Mucosa of rectum (tissue), 2 donors: ENCODE measurements around the gene ZDHHC22.
A peak's percentile ranks its signal among the peaks of the same experiment; 100 is the strongest.

Experiments used
- H3K27ac ChIP-seq, 2 donors: one replicate each; pipeline ENCODE4 v1.7.0; 2013; ENCODE audit warnings: inconsistent platforms in 2 of 2, low read depth in 2 of 2, low read length in 2 of 2
- H3K27me3 ChIP-seq, 2 donors: one replicate each; pipeline ENCODE4 v1.7.0; 2013; ENCODE audit warnings: low read length in 2 of 2; ENCODE audit not compliant: control insufficient read depth in 2 of 2, insufficient read depth in 2 of 2
- H3K36me3 ChIP-seq, 2 donors: one replicate each; pipeline ENCODE4 v1.7.0; 2013; ENCODE audit warnings: low read length in 2 of 2; ENCODE audit not compliant: control insufficient read depth in 2 of 2, insufficient read depth in 2 of 2
- H3K4me1 ChIP-seq, 2 donors: one replicate each; pipeline ENCODE4 v1.7.0; 2013; ENCODE audit warnings: low read length in 2 of 2, mild to moderate bottlenecking in 1 of 2; ENCODE audit not compliant: control insufficient read depth in 2 of 2, insufficient read depth in 2 of 2
- H3K4me3 ChIP-seq, 2 donors: one replicate each; pipeline ENCODE4 v1.7.0; 2013; ENCODE audit warnings: low read length in 2 of 2
- H3K9ac ChIP-seq, 2 donors: one replicate each; pipeline ENCODE4 v1.7.0; 2013; ENCODE audit warnings: low read length in 2 of 2, low read depth in 1 of 2, mild to moderate bottlenecking in 1 of 2
- H3K9me3 ChIP-seq, 2 donors: one replicate each; pipeline ENCODE4 v1.7.0; 2013; ENCODE audit warnings: low read length in 2 of 2; ENCODE audit not compliant: control insufficient read depth in 2 of 2
- donor health status: healthy.
- donor health status: Normal muscosa, but diverticular disease.

The ZDHHC22 gene

GRCh38 chr14:77141214-77142004 is at the start of gene ZDHHC22:
ZDHHC22 (minus strand) TSS chr14:77141791; CDS start chr14:77139738, 2,053 bp downstream.
- Histone ChIP-seq H3K36me3 (no peaks in the 10 kb centered on the region), H3K9me3 (no peaks in the 10 kb centered on the region), H3K9ac (no peak within 1 kb of the TSS), H3K27me3 (peaks cover 44 to 72% of the 10 kb centered on the region in 2 donors), H3K4me3 (no peak within 1 kb of the TSS), H3K27ac (no peak within 1 kb of the TSS), H3K4me1 (no peaks in the 10 kb centered on the region)

- no peak overlapping the region for H3K9ac ChIP-seq
- no peaks in the 10 kb centered on the region for H3K36me3 ChIP-seq
- peaks cover 0 to 9% of the 10 kb centered on the region in 2 donors for H3K4me1 ChIP-seq
- no peak overlapping the region for H3K4me3 ChIP-seq
- no peaks in the 10 kb centered on the region for H3K27me3 ChIP-seq
- H3K9me3 ChIP-seq, result no peaks in the 10 kb centered on the region
- H3K27ac ChIP-seq, result no peak overlapping the region
Observed at GRCh38 chr14:77190977-77191376, 49.4 kb upstream of the ZDHHC22 start.

- Histone ChIP-seq H3K9ac (no peak overlapping the region), H3K9me3 (no peaks in the 10 kb centered on the region), H3K4me1 (peaks cover 13 to 23% of the 10 kb centered on the region in 2 donors), H3K36me3 (no peaks in the 10 kb centered on the region), H3K27ac (no peak overlapping the region), H3K4me3 (no peak overlapping the region), H3K27me3 (no peaks in the 10 kb centered on the region)
Observed at GRCh38 chr14:77189479-77189878, 47.9 kb upstream of the ZDHHC22 start.

GRCh38 chr14:77187649-77188012 is 46.0 kb upstream of the ZDHHC22 start:
- Histone ChIP-seq H3K27ac (no peak overlapping the region), H3K4me1 (peaks cover 24 to 30% of the 10 kb centered on the region in 2 donors), H3K4me3 (no peak overlapping the region), H3K36me3 (no peaks in the 10 kb centered on the region), H3K27me3 (peaks cover 0 to 6% of the 10 kb centered on the region in 2 donors), H3K9ac (no peak overlapping the region), H3K9me3 (no peaks in the 10 kb centered on the region)

GRCh38 chr14:77186911-77187648 is 45.5 kb upstream of the ZDHHC22 start:
- no peaks in the 10 kb centered on the region for H3K9me3 ChIP-seq
- H3K4me3 ChIP-seq, result no peak overlapping the region
- peaks cover 0 to 6% of the 10 kb centered on the region in 2 donors for H3K27me3 ChIP-seq
- no peaks in the 10 kb centered on the region for H3K36me3 ChIP-seq
- H3K4me1 ChIP-seq, result peaks cover 30 to 36% of the 10 kb centered on the region in 2 donors
- H3K9ac ChIP-seq, result no peak overlapping the region
- H3K27ac ChIP-seq, result no peak overlapping the region

- Histone ChIP-seq H3K9ac (no peak overlapping the region), H3K36me3 (no peaks in the 10 kb centered on the region), H3K4me1 (peaks cover 33 to 38% of the 10 kb centered on the region in 2 donors), H3K4me3 (peak overlapping the region in 1 of 2 donors; percentile 37), H3K27me3 (peaks cover 0 to 6% of the 10 kb centered on the region in 2 donors), H3K27ac (peak overlapping the region; percentile 78 to 87), H3K9me3 (no peaks in the 10 kb centered on the region)
Observed at GRCh38 chr14:77185093-77185465, 43.5 kb upstream of the ZDHHC22 start.

- Histone ChIP-seq H3K4me1 (peaks cover 33 to 38% of the 10 kb centered on the region in 2 donors), H3K27me3 (peaks cover 0 to 10% of the 10 kb centered on the region in 2 donors), H3K9ac (no peak overlapping the region), H3K36me3 (no peaks in the 10 kb centered on the region), H3K4me3 (peak overlapping the region in 1 of 2 donors; percentile 37), H3K27ac (peak overlapping the region; percentile 78 to 87), H3K9me3 (no peaks in the 10 kb centered on the region)
Observed at GRCh38 chr14:77184396-77185092, 43.0 kb upstream of the ZDHHC22 start.

GRCh38 chr14:77183896-77184295 is 42.3 kb upstream of the ZDHHC22 start:
- Histone ChIP-seq H3K9ac (no peak overlapping the region), H3K4me3 (peak overlapping the region in 1 of 2 donors; percentile 3), H3K27ac (peak overlapping the region; percentile 67 to 72), H3K27me3 (peaks cover 0 to 11% of the 10 kb centered on the region in 2 donors), H3K36me3 (no peaks in the 10 kb centered on the region), H3K4me1 (peaks cover 33 to 38% of the 10 kb centered on the region in 2 donors), H3K9me3 (no peaks in the 10 kb centered on the region)

- peak within 1 kb of the TSS; percentile 71 to 75 for H3K4me3 ChIP-seq
- H3K9me3 ChIP-seq, result no peaks in the 10 kb centered on the region
- H3K27me3 ChIP-seq, result peaks cover 0 to 11% of the 10 kb centered on the region in 2 donors
- H3K4me1 ChIP-seq, result peaks cover 29 to 33% of the 10 kb centered on the region in 2 donors
- H3K27ac ChIP-seq, result peak within 1 kb of the TSS in 1 of 2 donors; percentile 16
- peak within 1 kb of the TSS; percentile 41 to 64 for H3K9ac ChIP-seq
- H3K36me3 ChIP-seq, result no peaks in the 10 kb centered on the region
Observed at GRCh38 chr14:77181603-77182437, 40.2 kb upstream of the ZDHHC22 start, which contains the start of gene TMEM63C. TMEM63C (plus strand) TSS chr14:77181798; CDS start chr14:77218814, 37,016 bp downstream.
